ENCODE results near the gene MAB21L4. TPM values are rescaled to one million over a fixed set of nuclear protein-coding genes. Genes with fewer than 3 reads are reported as not detected.

The MAB21L4 gene
- total and polyA plus RNA-seq, 2 of the 8 experiments (the other 6 are each of a cell fraction or from before 2014, with no cell fraction given), result 0.11 TPM; not detected in 1

DNA sequence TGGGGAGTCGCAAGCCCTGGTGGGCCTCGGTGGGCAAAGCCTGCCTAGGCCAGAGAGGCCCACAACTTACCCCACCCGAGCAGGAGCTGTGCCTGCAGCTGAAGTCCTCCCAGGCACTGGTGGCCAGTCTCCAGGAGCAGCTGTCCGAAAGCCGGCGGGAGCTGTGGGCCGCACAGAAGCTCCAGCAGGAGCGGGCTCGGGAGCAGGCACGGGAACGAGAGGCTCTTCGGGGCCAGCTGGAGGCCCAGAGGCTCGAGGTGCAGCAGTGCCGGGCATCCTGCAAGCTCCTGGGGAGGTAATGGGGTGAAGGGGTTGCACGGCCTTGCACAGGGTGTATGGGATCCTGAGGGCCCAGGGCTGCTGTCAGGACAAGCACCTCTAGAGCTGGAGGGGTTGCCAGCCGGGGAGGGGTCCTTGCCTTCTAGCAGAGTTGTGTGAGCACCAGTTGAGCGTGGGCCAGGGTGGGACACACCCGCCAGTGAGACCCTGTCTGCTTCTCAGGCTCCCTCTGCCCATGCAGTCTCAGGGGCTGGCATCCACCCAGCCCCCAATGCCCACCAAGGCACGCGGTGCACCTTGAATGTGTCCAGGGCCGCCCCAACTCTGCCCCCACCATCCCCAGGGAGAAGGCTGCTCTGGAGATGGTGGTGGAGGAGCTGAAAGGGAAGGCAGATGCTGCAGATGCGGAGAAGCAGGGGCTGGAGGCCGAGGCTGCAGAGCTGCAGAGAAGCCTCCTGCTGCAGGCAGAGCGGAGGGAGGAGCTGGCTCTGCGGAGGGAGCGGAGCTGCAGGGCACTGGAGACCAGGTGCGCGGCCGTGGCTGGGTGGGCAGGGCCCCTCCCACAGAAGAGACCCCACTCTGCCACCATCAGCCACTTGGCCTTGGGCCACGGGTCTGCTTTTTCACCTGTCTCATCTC, 37.4 kb upstream of the MAB21L4 start:
- CTCF ChIA-PET (ENCODE audit: partially characterized antibody), result interaction anchor here (0.7 to 4.3 kb wide), 3 partner anchors 18 to 145 kb away, joined by 3 to 16 read pairs (median 3); no protein-coding TSS in a partner anchor
- TF ChIP-seq SP2 (IDR thresholded peaks at IDR 0.05; ENCODE audit: low read length), result no peak
- Histone ChIP-seq H2BK5ac (ENCODE audit: low read depth, low read length) (no peak overlapping the region), H2BK20ac (ENCODE audit: low read length) (no peak overlapping the region), H3K79me2 (ENCODE audit: control insufficient read depth in 1 of 2, insufficient read depth in 2 of 2, low read length in 2 of 2) (no peaks in the 10 kb centered on the region), H2AK5ac (ENCODE audit: low read depth, low read length) (no peak overlapping the region), H3K79me1 (ENCODE audit: low read depth, low read length) (no peaks in the 10 kb centered on the region), H3K56ac (replicated peaks; ENCODE audit: insufficient read length, low read depth, low read length) (no peak overlapping the region), H3K23me2 (ENCODE audit: low read depth, low read length) (no peaks in the 10 kb centered on the region), H2BK12ac (ENCODE audit: low read depth, low read length) (no peak overlapping the region), H4K91ac (replicated peaks; ENCODE audit: insufficient read length, low read length) (no peak overlapping the region), H2BK15ac (ENCODE audit: low read length) (no peak overlapping the region), H3K9me3 (ENCODE audit: insufficient read depth in 2 of 2, low read depth in 1 of 2, low read length in 1 of 2) (peaks cover 0 to 5% of the 10 kb centered on the region in 2 experiments; a peak in 1 of 4 replicates), H3K36me3 (ENCODE audit: control insufficient read depth in 2 of 4, insufficient read depth in 4 of 4, low read length in 3 of 4) (no peaks in the 10 kb centered on the region), H2BK120ac (replicated peaks; ENCODE audit: low read depth, low read length) (no peak overlapping the region), H3K18ac (ENCODE audit: extremely low read depth, low read length) (no peak overlapping the region), H3K23ac (ENCODE audit: insufficient read length) (no peak overlapping the region), H3K4me3 (ENCODE audit: extremely low read depth in 1 of 4, insufficient read depth in 2 of 4, low read depth in 3 of 4, low read length in 4 of 4) (no peak overlapping the region), H2AFZ (ENCODE audit: low read length) (no peak overlapping the region), H4K5ac (ENCODE audit: insufficient read length, low read depth, low read length) (no peak overlapping the region), H3K27ac (ENCODE audit: low read depth, low read length) (no peak overlapping the region), H3K27me3 (replicated peaks in 1 of 4; ENCODE audit: control insufficient read depth in 3 of 4, extremely low read depth in 1 of 4, insufficient read depth in 3 of 4, low read length in 3 of 4) (no peaks in the 10 kb centered on the region), H3K4me2 (ENCODE audit: insufficient read depth in 1 of 2, low read depth in 2 of 2, low read length in 2 of 2) (no peak overlapping the region), H3K14ac (ENCODE audit: insufficient read length) (no peak overlapping the region), H3K4me1 (replicated peaks in 1 of 4; ENCODE audit: control insufficient read depth in 3 of 4, insufficient read depth in 4 of 4, low read length in 3 of 4) (no peaks in the 10 kb centered on the region), H4K8ac (ENCODE audit: extremely low read depth, insufficient read depth, low read length) (no peak overlapping the region), H3K4ac (replicated peaks; ENCODE audit: insufficient read length, low read depth, low read length) (no peak overlapping the region), H3K9ac (replicated peaks in 1 of 4; ENCODE audit: extremely low read depth in 1 of 4, low read depth in 3 of 4, low read length in 3 of 4) (no peak overlapping the region), H4K20me1 (replicated peaks in 1 of 2; ENCODE audit: control insufficient read depth in 1 of 2, insufficient read depth in 2 of 2, low read length in 2 of 2) (no peaks in the 10 kb centered on the region)
- 86% methylated on average over 28 of the region's 30 CpGs; no CpG with 5 or more reads in 1 of the 2 experiments for whole genome bisulfite sequencing, 2 experiments (ENCODE audit: extremely low coverage in 1 of 2, insufficient coverage in 1 of 2, insufficient read length in 1 of 2, insufficient replicate concordance in 2 of 2, low coverage in 1 of 2, low lambda C conversion rate in 2 of 2, missing lambda C conversion rate in 1 of 2)
- FAIRE-seq (no peak), DNase-seq (ENCODE audit: low read depth in 1 of 2, low spot score in 2 of 2) (peak in 1 of 2 experiments; percentile 41)
- POLR2A ChIA-PET (ENCODE audit: partially characterized antibody), result no interaction called here

Data from H1 (cell line).